NCI-H69 (cell line): ENCODE data around the gene LPIN1.
"Not testable (repeated sequence)": the region's sequence is repeated elsewhere in the genome, so short reads cannot be mapped to it uniquely, and the experiment has no call there.

Experiments
- DNase-seq: peaks from one replicate; lab custom pipeline; 2025; lab: John Stamatoyannopoulos, UW

Gene LPIN1

GRCh38 chr2:11835403-11835802, 89.0 kb downstream of the LPIN1 start:
- DNase-seq = no peak

- no peak for DNase-seq
Observed at GRCh38 chr2:11836647-11837219, 90.3 kb downstream of the LPIN1 start.

- DNase-seq = no peak
Observed at GRCh38 chr2:11837875-11838734, 91.7 kb downstream of the LPIN1 start.

- DNase-seq = no peak
Observed at GRCh38 chr2:11839916-11840315, 93.5 kb downstream of the LPIN1 start.

GRCh38 chr2:11842336-11842735, 95.9 kb downstream of the LPIN1 start:
- peak; percentile 8 for DNase-seq

- not testable (repeated sequence) for DNase-seq
Observed at GRCh38 chr2:11844798-11845197, 98.4 kb downstream of the LPIN1 start.

GRCh38 chr2:11847935-11848334, 101.5 kb downstream of the LPIN1 start:
- DNase-seq = not testable (repeated sequence)

GRCh38 chr2:11850082-11850481, 103.7 kb downstream of the LPIN1 start:
- peak; percentile 8 for DNase-seq

GRCh38 chr2:11852526-11853196, 106.2 kb downstream of the LPIN1 start:
- DNase-seq = no peak

- DNase-seq = no peak
Observed at GRCh38 chr2:11853197-11853588, 106.8 kb downstream of the LPIN1 start.

- no peak for DNase-seq
Observed at GRCh38 chr2:11855064-11855760, 108.8 kb downstream of the LPIN1 start.

- no peak for DNase-seq
Observed at GRCh38 chr2:11856095-11856494, 109.7 kb downstream of the LPIN1 start.

- DNase-seq = no peak
Observed at GRCh38 chr2:11858883-11859282, 112.5 kb downstream of the LPIN1 start.

- DNase-seq = not testable (repeated sequence)
Observed at GRCh38 chr2:11859975-11860374, 113.5 kb downstream of the LPIN1 start.

GRCh38 chr2:11861044-11861443, 114.6 kb downstream of the LPIN1 start:
- DNase-seq = no peak

- DNase-seq = no peak
Observed at GRCh38 chr2:11862049-11862448, 115.6 kb downstream of the LPIN1 start.

GRCh38 chr2:11863103-11863502, 116.7 kb downstream of the LPIN1 start:
- DNase-seq = no peak

- peak; percentile 37 for DNase-seq
Observed at GRCh38 chr2:11863513-11864328, 117.3 kb downstream of the LPIN1 start.

- DNase-seq = no peak
Observed at GRCh38 chr2:11864724-11865123, 118.3 kb downstream of the LPIN1 start.

GRCh38 chr2:11865378-11865777, 118.9 kb downstream of the LPIN1 start:
- DNase-seq = no peak

- no peak for DNase-seq
Observed at GRCh38 chr2:11865805-11866204, 119.4 kb downstream of the LPIN1 start.
